Nephron progenitor cell (in vitro differentiated cells): ENCODE measurements around the gene TUBG1.

Experiments
- DNase-seq: peaks from one replicate; pipeline ENCODE4 v3.0.0; 2021
- H3K27ac Mint-ChIP-seq: 2 replicates; pipeline ENCODE4 v1.8.0; 2021; ENCODE audit warnings: mild to moderate bottlenecking, moderate library complexity, mixed read lengths
- H3K27me3 Mint-ChIP-seq: 2 replicates; pipeline ENCODE4 v1.8.0; 2021; ENCODE audit warnings: mild to moderate bottlenecking, low read depth, mixed read lengths; ENCODE audit not compliant: poor library complexity
- H3K36me3 Mint-ChIP-seq: 2 replicates; pipeline ENCODE4 v1.8.0; 2021; ENCODE audit warnings: low read depth, mixed read lengths
- H3K4me1 Mint-ChIP-seq: 2 replicates; pipeline ENCODE4 v1.8.0; 2021; ENCODE audit warnings: mixed read lengths
- H3K4me3 Mint-ChIP-seq: 2 replicates; pipeline ENCODE4 v1.8.0; 2021; ENCODE audit warnings: mild to moderate bottlenecking, moderate library complexity, mixed read lengths
- H3K9me3 Mint-ChIP-seq: 2 replicates; pipeline ENCODE4 v1.8.0; 2021; ENCODE audit warnings: mild to moderate bottlenecking, moderate library complexity, mixed read lengths
- TF ChIP-seq, protein P1 (sequence below): fragments of 200-600 bp; sonication (generic); IDR thresholded peaks from 2 replicates; pipeline ENCODE4 v1.5.0; 2021; ENCODE audit warnings: antibody characterized with exemption

Gene TUBG1

DNA sequence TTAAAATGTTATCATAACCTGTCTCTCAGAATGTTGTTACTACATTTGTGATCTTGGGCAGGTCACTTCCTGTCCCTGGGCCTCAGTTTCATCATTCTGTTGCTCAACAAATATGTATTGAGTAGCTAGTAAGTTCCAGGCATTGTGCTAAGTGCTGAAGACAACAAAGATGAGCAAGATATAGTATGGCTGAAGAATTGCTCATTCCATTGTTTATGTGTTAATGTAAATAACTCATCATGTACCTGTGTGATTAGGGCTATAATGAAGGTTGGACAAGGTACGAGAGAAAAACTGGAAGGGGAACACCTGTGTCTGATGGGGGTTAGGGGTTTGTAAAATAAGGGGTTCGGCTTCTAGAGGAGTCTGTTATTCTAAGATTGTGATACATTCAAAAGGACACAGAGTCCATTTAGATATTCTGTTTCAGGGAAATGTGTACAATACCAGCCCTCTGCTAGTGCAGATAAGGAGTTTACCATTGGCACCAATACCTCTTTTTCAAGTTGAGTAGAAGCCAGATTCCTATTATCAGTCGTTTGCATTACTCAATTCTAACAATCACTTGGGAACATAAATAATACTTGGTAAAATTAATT is 20.0 kb downstream of the TUBG1 start:
- Mint-ChIP-seq H3K36me3 (no peaks in the 10 kb centered on the region), H3K9me3 (no peaks in the 10 kb centered on the region)

DNA sequence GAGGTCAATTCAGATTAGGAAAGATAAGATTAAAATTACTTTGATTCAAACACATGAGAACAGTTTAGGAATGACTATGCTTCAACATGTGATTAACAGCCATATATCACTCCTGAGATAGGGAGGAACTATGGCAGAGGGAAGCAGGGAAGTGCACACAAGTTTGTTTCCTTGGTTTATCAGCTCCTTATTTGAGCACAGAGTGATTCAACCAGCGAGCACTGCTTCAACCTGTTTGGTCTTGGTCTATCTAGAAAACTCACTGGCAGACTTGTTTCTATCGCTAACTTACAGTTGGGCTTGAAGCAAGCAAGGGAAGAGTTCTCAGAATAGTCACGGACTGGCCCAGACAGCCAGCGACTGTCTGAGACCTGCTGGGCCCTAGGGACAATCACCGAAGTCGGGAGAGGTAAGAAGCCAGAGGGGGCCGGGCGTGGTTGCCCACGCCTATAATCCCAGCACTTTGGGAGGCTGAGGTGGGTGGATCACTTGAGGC is 23.5 kb downstream of the TUBG1 start:
- H3K4me3 Mint-ChIP-seq, result no peak overlapping the region
- no peak for DNase-seq
- no peak overlapping the region for H3K27ac Mint-ChIP-seq
- peaks cover 10% of the 10 kb centered on the region for H3K27me3 Mint-ChIP-seq
- peaks cover 2% of the 10 kb centered on the region for H3K4me1 Mint-ChIP-seq
- TF ChIP-seq, protein P1, sequence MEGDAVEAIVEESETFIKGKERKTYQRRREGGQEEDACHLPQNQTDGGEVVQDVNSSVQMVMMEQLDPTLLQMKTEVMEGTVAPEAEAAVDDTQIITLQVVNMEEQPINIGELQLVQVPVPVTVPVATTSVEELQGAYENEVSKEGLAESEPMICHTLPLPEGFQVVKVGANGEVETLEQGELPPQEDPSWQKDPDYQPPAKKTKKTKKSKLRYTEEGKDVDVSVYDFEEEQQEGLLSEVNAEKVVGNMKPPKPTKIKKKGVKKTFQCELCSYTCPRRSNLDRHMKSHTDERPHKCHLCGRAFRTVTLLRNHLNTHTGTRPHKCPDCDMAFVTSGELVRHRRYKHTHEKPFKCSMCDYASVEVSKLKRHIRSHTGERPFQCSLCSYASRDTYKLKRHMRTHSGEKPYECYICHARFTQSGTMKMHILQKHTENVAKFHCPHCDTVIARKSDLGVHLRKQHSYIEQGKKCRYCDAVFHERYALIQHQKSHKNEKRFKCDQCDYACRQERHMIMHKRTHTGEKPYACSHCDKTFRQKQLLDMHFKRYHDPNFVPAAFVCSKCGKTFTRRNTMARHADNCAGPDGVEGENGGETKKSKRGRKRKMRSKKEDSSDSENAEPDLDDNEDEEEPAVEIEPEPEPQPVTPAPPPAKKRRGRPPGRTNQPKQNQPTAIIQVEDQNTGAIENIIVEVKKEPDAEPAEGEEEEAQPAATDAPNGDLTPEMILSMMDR, result no peak
- no peaks in the 10 kb centered on the region for H3K9me3 Mint-ChIP-seq
- H3K36me3 Mint-ChIP-seq, result no peaks in the 10 kb centered on the region

More for the DNA sequence above, 20.0 kb downstream of the TUBG1 start:
- TF ChIP-seq, protein P1, result no peak
- Mint-ChIP-seq H3K4me1 (peaks cover 4% of the 10 kb centered on the region), H3K27ac (no peak overlapping the region), H3K27me3 (peaks cover 11% of the 10 kb centered on the region), H3K4me3 (no peak overlapping the region)
- DNase-seq, result no peak

GRCh38 chr17:42639525-42640113 is 30.1 kb downstream of the TUBG1 start:
- no peaks in the 10 kb centered on the region for H3K36me3 Mint-ChIP-seq
- peaks cover 18% of the 10 kb centered on the region for H3K27me3 Mint-ChIP-seq
- no peak for DNase-seq
- peaks cover 11% of the 10 kb centered on the region for H3K4me1 Mint-ChIP-seq
- no peaks in the 10 kb centered on the region for H3K9me3 Mint-ChIP-seq
- H3K4me3 Mint-ChIP-seq, result no peak overlapping the region
- no peak overlapping the region for H3K27ac Mint-ChIP-seq
- TF ChIP-seq, protein P1, result no peak

GRCh38 chr17:42640121-42640520 is 30.6 kb downstream of the TUBG1 start:
- Mint-ChIP-seq H3K4me3 (no peak overlapping the region), H3K27ac (no peak overlapping the region), H3K9me3 (no peaks in the 10 kb centered on the region), H3K4me1 (peaks cover 11% of the 10 kb centered on the region), H3K27me3 (peaks cover 19% of the 10 kb centered on the region), H3K36me3 (no peaks in the 10 kb centered on the region)
- TF ChIP-seq, protein P1, result no peak
- DNase-seq, result no peak

- Mint-ChIP-seq H3K4me1 (peaks cover 11% of the 10 kb centered on the region), H3K36me3 (no peaks in the 10 kb centered on the region), H3K4me3 (peak overlapping the region; percentile 7), H3K9me3 (no peaks in the 10 kb centered on the region), H3K27me3 (peaks cover 28% of the 10 kb centered on the region), H3K27ac (no peak overlapping the region)
- DNase-seq, result peak; percentile 49
- TF ChIP-seq, protein P1, result no peak
Observed at GRCh38 chr17:42642336-42642735, 32.9 kb downstream of the TUBG1 start.

DNA sequence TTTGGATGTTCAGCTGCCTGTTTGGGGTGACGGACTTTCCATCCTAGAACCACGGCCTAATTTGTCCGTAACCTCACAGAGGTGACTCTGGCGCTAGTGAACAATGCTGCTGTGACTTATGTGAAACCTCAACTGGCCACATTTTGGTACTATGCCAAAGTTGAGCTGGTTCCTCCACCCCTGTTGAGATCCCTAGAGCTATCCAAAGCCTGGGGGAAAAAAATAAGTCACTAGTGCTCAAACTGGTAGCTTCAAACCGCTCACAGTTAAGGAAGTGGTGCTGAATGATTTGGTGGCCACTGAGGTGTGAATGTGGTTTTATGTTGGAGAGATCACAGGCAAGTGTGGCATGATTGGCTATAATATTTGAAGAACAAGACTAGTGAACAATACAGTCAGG is 38.3 kb downstream of the TUBG1 start:
- Mint-ChIP-seq H3K4me3 (no peak overlapping the region), H3K4me1 (peaks cover 7% of the 10 kb centered on the region), H3K27me3 (peaks cover 17% of the 10 kb centered on the region), H3K9me3 (no peaks in the 10 kb centered on the region), H3K36me3 (no peaks in the 10 kb centered on the region), H3K27ac (no peak overlapping the region)
- TF ChIP-seq, protein P1, result no peak
- DNase-seq, result no peak
